SK-N-SH treated with all-trans-retinoic acid at 6 μM for 48 hours (cell line): ENCODE results near the gene BAG1.

Experiments used
- ARNTL ChIP-seq: fragments of 450-650 bp; formaldehyde crosslinking; IDR thresholded peaks from 2 replicates; pipeline ENCODE4 v1.5.0; 2020; ENCODE audit warnings: low read depth, mild to moderate bottlenecking, moderate library complexity, borderline replicate concordance
- CSDC2 ChIP-seq: fragments of 250-450 bp; sonication (Bioruptor Pico); IDR thresholded peaks from 2 replicates; pipeline ENCODE4 v1.5.0; 2020; ENCODE audit warnings: mild to moderate bottlenecking, moderate library complexity
- ESRRG ChIP-seq: fragments of 250-450 bp; sonication (Bioruptor Pico); IDR thresholded peaks from 2 replicates; pipeline ENCODE4 v1.6.1; 2021; ENCODE audit warnings: mild to moderate bottlenecking
- PATZ1 ChIP-seq: fragments of 250-450 bp; sonication (Bioruptor Pico); IDR thresholded peaks from 2 replicates; pipeline ENCODE4 v1.8.0; 2020; ENCODE audit warnings: mild to moderate bottlenecking, moderate library complexity, borderline replicate concordance
- POU6F1 ChIP-seq: fragments of 250-450 bp; sonication (Bioruptor Pico); IDR thresholded peaks from 2 replicates; pipeline ENCODE4 v1.8.0; 2021; ENCODE audit warnings: low read depth, mild to moderate bottlenecking, moderate library complexity, borderline replicate concordance
- RARB ChIP-seq: fragments of 250-450 bp; sonication (Bioruptor Pico); IDR thresholded peaks from 2 replicates; pipeline ENCODE4 v1.8.0; 2021; ENCODE audit warnings: mild to moderate bottlenecking, moderate library complexity
- TSHZ2 ChIP-seq: fragments of 250-450 bp; sonication (Bioruptor Pico); IDR thresholded peaks from 2 replicates; pipeline ENCODE4 v1.5.0; 2020; ENCODE audit warnings: mild to moderate bottlenecking, moderate library complexity
- ZC3H10 ChIP-seq: fragments of 250-450 bp; sonication (Bioruptor Pico); IDR thresholded peaks from 2 replicates; pipeline ENCODE4 v1.5.1; 2021; ENCODE audit warnings: mild to moderate bottlenecking, moderate library complexity
- ZFP3 ChIP-seq: fragments of 250-450 bp; sonication (Bioruptor Pico); IDR thresholded peaks from 2 replicates; pipeline ENCODE4 v1.5.0; 2020; ENCODE audit warnings: mild to moderate bottlenecking, moderate library complexity
- ZFP30 ChIP-seq: fragments of 450-650 bp; formaldehyde crosslinking; IDR thresholded peaks from 2 replicates; pipeline ENCODE4 v1.5.0; 2022; ENCODE audit warnings: mild to moderate bottlenecking, moderate library complexity
- ZNF565 ChIP-seq: fragments of 450-650 bp; formaldehyde crosslinking; conservative IDR thresholded peaks from 2 replicates; pipeline ENCODE4 v1.5.0; 2020; ENCODE audit warnings: low read depth, mild to moderate bottlenecking, moderate library complexity
- ZNF70 ChIP-seq: fragments of 450-650 bp; formaldehyde crosslinking; IDR thresholded peaks from 2 replicates; pipeline ENCODE4 v1.5.0; 2020; ENCODE audit warnings: mild to moderate bottlenecking, moderate library complexity
- ZNF8 ChIP-seq: fragments of 450-650 bp; formaldehyde crosslinking; IDR thresholded peaks from 2 replicates; pipeline ENCODE4 v1.5.0; 2020; ENCODE audit warnings: mild to moderate bottlenecking, moderate library complexity

- no peak for TF ChIP-seq POU6F1 (CRISPR knock-in tag)
- TF ChIP-seq ZNF565 (CRISPR knock-in tag) = no peak
- TF ChIP-seq ARNTL (CRISPR knock-in tag) = no peak
- no peak for TF ChIP-seq ESRRG (CRISPR knock-in tag)
- TF ChIP-seq RARB = no peak
- no peak for TF ChIP-seq ZNF8
- TF ChIP-seq PATZ1 (CRISPR knock-in tag) = no peak
- no peak for TF ChIP-seq ZFP3
- TF ChIP-seq TSHZ2 (CRISPR knock-in tag) = no peak
- no peak for TF ChIP-seq ZC3H10 (CRISPR knock-in tag)
- no peak for TF ChIP-seq CSDC2 (CRISPR knock-in tag)
- no peak for TF ChIP-seq ZFP30 (CRISPR knock-in tag)
- no peak for TF ChIP-seq ZNF70
Observed at GRCh38 chr9:33257276-33257675, 7.2 kb downstream of the BAG1 start.
